Fibroblast of mammary gland (primary cell): Measurements from ENCODE around the gene SPON2.
A peak's percentile ranks its signal among the peaks of the same experiment; 100 is the strongest.

Source experiments
- DNase-seq: peaks from one replicate; pipeline ENCODE4 v3.0.0-alpha.2; 2010; ENCODE audit warnings: low read depth
- H3K4me3 ChIP-seq: 2 replicates; pipeline ENCODE4 v1.5.1; 2011; ENCODE audit warnings: low read depth, mild to moderate bottlenecking, low read length, moderate library complexity; ENCODE audit not compliant: control insufficient read depth
- TF ChIP-seq, protein P1 (sequence below): conservative IDR thresholded peaks from 2 replicates; pipeline ENCODE4 v1.5.1; 2011; ENCODE audit warnings: low read depth, low read length, inconsistent platforms; ENCODE audit not compliant: control insufficient read depth, insufficient read depth

SPON2 gene

GRCh38 chr4:1152290-1152689 lies 20.1 kb downstream of the SPON2 start:
- H3K4me3 ChIP-seq: no peak overlapping the region
- TF ChIP-seq, protein P1, sequence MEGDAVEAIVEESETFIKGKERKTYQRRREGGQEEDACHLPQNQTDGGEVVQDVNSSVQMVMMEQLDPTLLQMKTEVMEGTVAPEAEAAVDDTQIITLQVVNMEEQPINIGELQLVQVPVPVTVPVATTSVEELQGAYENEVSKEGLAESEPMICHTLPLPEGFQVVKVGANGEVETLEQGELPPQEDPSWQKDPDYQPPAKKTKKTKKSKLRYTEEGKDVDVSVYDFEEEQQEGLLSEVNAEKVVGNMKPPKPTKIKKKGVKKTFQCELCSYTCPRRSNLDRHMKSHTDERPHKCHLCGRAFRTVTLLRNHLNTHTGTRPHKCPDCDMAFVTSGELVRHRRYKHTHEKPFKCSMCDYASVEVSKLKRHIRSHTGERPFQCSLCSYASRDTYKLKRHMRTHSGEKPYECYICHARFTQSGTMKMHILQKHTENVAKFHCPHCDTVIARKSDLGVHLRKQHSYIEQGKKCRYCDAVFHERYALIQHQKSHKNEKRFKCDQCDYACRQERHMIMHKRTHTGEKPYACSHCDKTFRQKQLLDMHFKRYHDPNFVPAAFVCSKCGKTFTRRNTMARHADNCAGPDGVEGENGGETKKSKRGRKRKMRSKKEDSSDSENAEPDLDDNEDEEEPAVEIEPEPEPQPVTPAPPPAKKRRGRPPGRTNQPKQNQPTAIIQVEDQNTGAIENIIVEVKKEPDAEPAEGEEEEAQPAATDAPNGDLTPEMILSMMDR: no peak
- DNase-seq: no peak

DNA sequence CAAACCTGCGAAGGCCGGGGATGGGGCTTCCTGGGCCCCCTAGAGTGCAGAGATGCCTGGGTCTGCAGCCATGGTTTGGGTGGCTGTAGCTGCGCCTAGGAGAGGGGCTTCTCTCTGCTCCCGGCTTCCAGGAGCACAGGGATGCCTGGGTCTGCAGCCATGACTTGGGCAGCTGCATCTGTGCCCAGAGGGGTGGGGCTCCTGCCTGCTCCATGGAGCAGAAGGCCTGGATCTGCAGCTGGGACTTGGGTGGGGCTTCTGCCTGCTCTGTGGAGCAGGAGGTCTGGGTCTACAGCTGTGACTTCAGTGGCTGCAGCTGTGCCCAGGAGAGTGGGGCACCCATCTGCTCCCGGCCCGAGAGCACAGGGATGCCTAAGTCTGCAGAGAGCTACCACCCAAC lies 20.8 kb downstream of the SPON2 start:
- no peak for DNase-seq
- H3K4me3 ChIP-seq: no peak overlapping the region
- TF ChIP-seq, protein P1: no peak

GRCh38 chr4:1150875-1151274 lies 21.5 kb downstream of the SPON2 start:
- DNase-seq: no peak
- TF ChIP-seq, protein P1: no peak
- no peak overlapping the region for H3K4me3 ChIP-seq

- TF ChIP-seq, protein P1: no peak
- no peak overlapping the region for H3K4me3 ChIP-seq
- no peak for DNase-seq
These were observed 32.5 kb downstream of the SPON2 start for GRCh38 chr4:1139860-1140259.

- TF ChIP-seq, protein P1: no peak
- no peak overlapping the region for H3K4me3 ChIP-seq
- peak; percentile 21 for DNase-seq
These were observed 34.5 kb downstream of the SPON2 start for GRCh38 chr4:1137850-1138249.

- peak; percentile 14 for DNase-seq
These were observed 35.2 kb downstream of the SPON2 start for GRCh38 chr4:1137063-1137776.

More at GRCh38 chr4:1137063-1137776, 35.2 kb downstream of the SPON2 start:
- TF ChIP-seq, protein P1: no peak
- no peak overlapping the region for H3K4me3 ChIP-seq
